ENCODE results near the gene DROSHA.

Gene DROSHA

GRCh38 chr5:31469466-31469865 is 62.4 kb downstream of the DROSHA start:
- DNase-seq = no peak

GRCh38 chr5:31465291-31465690 is 66.6 kb downstream of the DROSHA start:
- DNase-seq = no peak

- no peak for DNase-seq
Observed at GRCh38 chr5:31464081-31464480, 67.8 kb downstream of the DROSHA start.

- DNase-seq = no peak
Observed at GRCh38 chr5:31463351-31463750, 68.5 kb downstream of the DROSHA start.

- DNase-seq = no peak
Observed at GRCh38 chr5:31459594-31459993, 72.3 kb downstream of the DROSHA start.

- DNase-seq = no peak
Observed at GRCh38 chr5:31455172-31455571, 76.7 kb downstream of the DROSHA start.

- no peak for DNase-seq
Observed at GRCh38 chr5:31453522-31453921, 78.4 kb downstream of the DROSHA start.

GRCh38 chr5:31452314-31452713 is 79.6 kb downstream of the DROSHA start:
- no peak for DNase-seq

GRCh38 chr5:31449962-31450361 is 81.9 kb downstream of the DROSHA start:
- no peak for DNase-seq

GRCh38 chr5:31449174-31449573 is 82.7 kb downstream of the DROSHA start:
- DNase-seq = no peak

GRCh38 chr5:31445041-31445600 is 86.8 kb downstream of the DROSHA start:
- no peak for DNase-seq

- DNase-seq = no peak
Observed at GRCh38 chr5:31443572-31443971, 88.3 kb downstream of the DROSHA start.

- DNase-seq = no peak
Observed at GRCh38 chr5:31442058-31442745, 89.7 kb downstream of the DROSHA start.

GRCh38 chr5:31436851-31437250 is 95.0 kb downstream of the DROSHA start:
- DNase-seq = no peak

- no peak for DNase-seq
Observed at GRCh38 chr5:31435730-31436129, 96.2 kb downstream of the DROSHA start.

GRCh38 chr5:31434898-31435297 is 97.0 kb downstream of the DROSHA start:
- DNase-seq = no peak

GRCh38 chr5:31433229-31433628 is 98.7 kb downstream of the DROSHA start:
- no peak for DNase-seq

- no peak for DNase-seq
Observed at GRCh38 chr5:31427724-31428309, 104.1 kb downstream of the DROSHA start.

- DNase-seq = no peak
Observed at GRCh38 chr5:31427013-31427723, 104.7 kb downstream of the DROSHA start.

- no peak for DNase-seq
Observed at GRCh38 chr5:31421806-31422586, 109.9 kb downstream of the DROSHA start.

- no peak for DNase-seq
Observed at GRCh38 chr5:31417512-31417911, 114.4 kb downstream of the DROSHA start.

- no peak for DNase-seq
Observed at GRCh38 chr5:31416547-31416946, 115.3 kb downstream of the DROSHA start.

- DNase-seq = no peak
Observed at GRCh38 chr5:31415960-31416359, 115.9 kb downstream of the DROSHA start.

Measured in NCI-H510A (cell line).